SK-N-SH treated with all-trans-retinoic acid at 6 μM for 48 hours (cell line): ENCODE measurements around the gene BMP8A.

Experiments used
- ATAC-seq: fragments of 200-7000 bp; cut with Tn5 transposase; 3 replicates; pipeline ENCODE4 v1.9.1; 2020; ENCODE audit warnings: mild to moderate bottlenecking, moderate library complexity
- ARNTL ChIP-seq: fragments of 450-650 bp; formaldehyde crosslinking; IDR thresholded peaks from 2 replicates; pipeline ENCODE4 v1.5.0; 2020; ENCODE audit warnings: low read depth, mild to moderate bottlenecking, moderate library complexity, borderline replicate concordance
- BACH2 ChIP-seq: fragments of 250-450 bp; sonication (Bioruptor Pico); IDR thresholded peaks from 2 replicates; pipeline ENCODE4 v1.9.0; 2021; ENCODE audit warnings: mild to moderate bottlenecking, borderline replicate concordance
- CSDC2 ChIP-seq: fragments of 250-450 bp; sonication (Bioruptor Pico); IDR thresholded peaks from 2 replicates; pipeline ENCODE4 v1.5.0; 2020; ENCODE audit warnings: mild to moderate bottlenecking, moderate library complexity
- ESRRG ChIP-seq: fragments of 250-450 bp; sonication (Bioruptor Pico); IDR thresholded peaks from 2 replicates; pipeline ENCODE4 v1.6.1; 2021; ENCODE audit warnings: mild to moderate bottlenecking
- GLIS3 ChIP-seq: fragments of 250-450 bp; sonication (Bioruptor Pico); IDR thresholded peaks from 2 replicates; pipeline ENCODE4 v1.5.0; 2020; ENCODE audit warnings: mild to moderate bottlenecking, moderate library complexity
- ISL1 ChIP-seq: fragments of 250-450 bp; sonication (Bioruptor Pico); IDR thresholded peaks from 2 replicates; pipeline ENCODE4 v2.1.2; 2022; ENCODE audit warnings: mild to moderate bottlenecking, moderate library complexity
- PPARA ChIP-seq: fragments of 250-450 bp; sonication (Bioruptor Pico); IDR thresholded peaks from 2 replicates; pipeline ENCODE4 v1.5.0; 2020; ENCODE audit warnings: mild to moderate bottlenecking, borderline replicate concordance
- RARB ChIP-seq: fragments of 250-450 bp; sonication (Bioruptor Pico); IDR thresholded peaks from 2 replicates; pipeline ENCODE4 v1.8.0; 2021; ENCODE audit warnings: mild to moderate bottlenecking, moderate library complexity
- SNAI2 ChIP-seq: fragments of 250-450 bp; sonication (Bioruptor Pico); IDR thresholded peaks from 2 replicates; pipeline ENCODE4 v1.5.0; 2020; ENCODE audit warnings: mild to moderate bottlenecking, moderate library complexity
- TCF4 ChIP-seq: fragments of 250-450 bp; sonication (Bioruptor Pico); IDR thresholded peaks from 2 replicates; pipeline ENCODE4 v1.8.0; 2021; ENCODE audit warnings: mild to moderate bottlenecking, moderate library complexity, borderline replicate concordance
- TOX ChIP-seq: fragments of 250-450 bp; sonication (Bioruptor Pico); IDR thresholded peaks from 2 replicates; pipeline ENCODE4 v1.8.0; 2021; ENCODE audit warnings: mild to moderate bottlenecking, moderate library complexity, borderline replicate concordance
- ZC3H10 ChIP-seq: fragments of 250-450 bp; sonication (Bioruptor Pico); IDR thresholded peaks from 2 replicates; pipeline ENCODE4 v1.5.1; 2021; ENCODE audit warnings: mild to moderate bottlenecking, moderate library complexity
- ZFP3 ChIP-seq: fragments of 250-450 bp; sonication (Bioruptor Pico); IDR thresholded peaks from 2 replicates; pipeline ENCODE4 v1.5.0; 2020; ENCODE audit warnings: mild to moderate bottlenecking, moderate library complexity
- ZFP30 ChIP-seq: fragments of 450-650 bp; formaldehyde crosslinking; IDR thresholded peaks from 2 replicates; pipeline ENCODE4 v1.5.0; 2022; ENCODE audit warnings: mild to moderate bottlenecking, moderate library complexity
- ZNF565 ChIP-seq: fragments of 450-650 bp; formaldehyde crosslinking; conservative IDR thresholded peaks from 2 replicates; pipeline ENCODE4 v1.5.0; 2020; ENCODE audit warnings: low read depth, mild to moderate bottlenecking, moderate library complexity
- ZNF70 ChIP-seq: fragments of 450-650 bp; formaldehyde crosslinking; IDR thresholded peaks from 2 replicates; pipeline ENCODE4 v1.5.0; 2020; ENCODE audit warnings: mild to moderate bottlenecking, moderate library complexity
- ZNF8 ChIP-seq: fragments of 450-650 bp; formaldehyde crosslinking; IDR thresholded peaks from 2 replicates; pipeline ENCODE4 v1.5.0; 2020; ENCODE audit warnings: mild to moderate bottlenecking, moderate library complexity
- TF ChIP-seq, protein P1 (sequence below): fragments of 250-450 bp; sonication (Bioruptor Pico); IDR thresholded peaks from 2 replicates; pipeline ENCODE4 v1.5.1; 2021; ENCODE audit warnings: mild to moderate bottlenecking, moderate library complexity
- TF ChIP-seq, protein P2 (sequence below): fragments of 250-450 bp; sonication (Bioruptor Pico); IDR thresholded peaks from 2 replicates; pipeline ENCODE4 v1.5.1; 2020; ENCODE audit warnings: low read depth, mild to moderate bottlenecking, moderate library complexity
- TF ChIP-seq, protein P3 (sequence below): fragments of 250-450 bp; sonication (Bioruptor Pico); IDR thresholded peaks from 2 replicates; pipeline ENCODE4 v1.5.0; 2020; ENCODE audit warnings: mild to moderate bottlenecking, moderate library complexity
- TF ChIP-seq, protein P4 (sequence below): fragments of 250-450 bp; sonication (Bioruptor Pico); IDR thresholded peaks from 2 replicates; pipeline ENCODE4 v1.8.0; 2020; ENCODE audit warnings: mild to moderate bottlenecking, moderate library complexity, borderline replicate concordance

Gene BMP8A

DNA sequence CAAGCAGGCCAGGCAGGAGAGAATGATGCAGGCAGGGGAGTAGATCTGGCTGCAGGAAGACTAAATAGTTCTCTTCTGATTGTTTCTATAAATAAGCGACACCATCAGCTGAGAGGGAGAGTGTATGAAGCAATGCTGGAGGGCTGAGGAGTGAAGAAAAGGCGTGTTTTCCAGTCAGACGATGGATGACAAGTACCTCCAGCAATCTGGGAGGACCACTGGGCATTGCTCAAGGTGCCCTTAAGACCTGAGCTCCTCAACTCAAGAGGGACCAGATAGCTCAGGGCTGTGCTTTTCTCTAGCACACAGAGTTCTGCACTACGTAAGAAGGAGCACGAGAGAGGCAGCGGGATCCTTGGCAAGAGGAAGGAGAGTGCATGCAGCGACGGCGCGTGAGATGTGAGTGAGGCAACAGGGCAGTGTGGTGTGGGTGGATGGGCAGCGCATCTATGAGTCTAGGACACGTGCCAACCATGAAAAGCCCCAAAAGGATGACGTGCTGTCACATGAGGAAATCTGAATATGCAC is 49.1 kb downstream of the BMP8A start:
- TF ChIP-seq BACH2 (CRISPR knock-in tag) (no peak), ZFP30 (no peak), ZFP3 (CRISPR knock-in tag) (no peak), PPARA (CRISPR knock-in tag) (no peak), ESRRG (CRISPR knock-in tag) (no peak), RARB (CRISPR knock-in tag) (no peak), ZNF8 (CRISPR knock-in tag) (no peak)
- TF ChIP-seq, protein P1, sequence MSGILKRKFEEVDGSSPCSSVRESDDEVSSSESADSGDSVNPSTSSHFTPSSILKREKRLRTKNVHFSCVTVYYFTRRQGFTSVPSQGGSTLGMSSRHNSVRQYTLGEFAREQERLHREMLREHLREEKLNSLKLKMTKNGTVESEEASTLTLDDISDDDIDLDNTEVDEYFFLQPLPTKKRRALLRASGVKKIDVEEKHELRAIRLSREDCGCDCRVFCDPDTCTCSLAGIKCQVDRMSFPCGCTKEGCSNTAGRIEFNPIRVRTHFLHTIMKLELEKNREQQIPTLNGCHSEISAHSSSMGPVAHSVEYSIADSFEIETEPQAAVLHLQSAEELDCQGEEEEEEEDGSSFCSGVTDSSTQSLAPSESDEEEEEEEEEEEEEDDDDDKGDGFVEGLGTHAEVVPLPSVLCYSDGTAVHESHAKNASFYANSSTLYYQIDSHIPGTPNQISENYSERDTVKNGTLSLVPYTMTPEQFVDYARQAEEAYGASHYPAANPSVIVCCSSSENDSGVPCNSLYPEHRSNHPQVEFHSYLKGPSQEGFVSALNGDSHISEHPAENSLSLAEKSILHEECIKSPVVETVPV: no peak
- TF ChIP-seq, protein P2, sequence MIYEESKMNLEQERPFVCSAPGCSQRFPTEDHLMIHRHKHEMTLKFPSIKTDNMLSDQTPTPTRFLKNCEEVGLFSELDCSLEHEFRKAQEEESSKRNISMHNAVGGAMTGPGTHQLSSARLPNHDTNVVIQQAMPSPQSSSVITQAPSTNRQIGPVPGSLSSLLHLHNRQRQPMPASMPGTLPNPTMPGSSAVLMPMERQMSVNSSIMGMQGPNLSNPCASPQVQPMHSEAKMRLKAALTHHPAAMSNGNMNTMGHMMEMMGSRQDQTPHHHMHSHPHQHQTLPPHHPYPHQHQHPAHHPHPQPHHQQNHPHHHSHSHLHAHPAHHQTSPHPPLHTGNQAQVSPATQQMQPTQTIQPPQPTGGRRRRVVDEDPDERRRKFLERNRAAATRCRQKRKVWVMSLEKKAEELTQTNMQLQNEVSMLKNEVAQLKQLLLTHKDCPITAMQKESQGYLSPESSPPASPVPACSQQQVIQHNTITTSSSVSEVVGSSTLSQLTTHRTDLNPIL (CRISPR knock-in tag): no peak
- ATAC-seq: no peak

DNA sequence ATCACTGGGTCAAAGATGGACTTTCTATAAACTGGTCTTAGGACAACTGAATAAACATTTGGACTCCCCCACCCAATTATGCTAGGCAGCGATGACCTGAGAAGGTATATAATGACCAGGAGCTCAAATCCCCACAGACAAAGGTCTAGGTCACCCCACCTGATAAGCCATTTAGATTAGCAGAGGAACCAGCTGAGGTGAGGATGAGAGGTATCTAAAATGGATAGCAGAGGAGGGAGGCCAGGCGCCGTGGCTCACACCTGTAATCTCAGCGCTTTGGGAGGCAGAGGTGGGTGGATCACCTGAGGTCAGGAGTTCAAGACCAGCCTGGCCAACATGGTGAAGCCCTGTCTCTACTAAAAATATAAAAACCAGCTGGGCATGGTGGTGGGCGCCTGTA is 51.5 kb downstream of the BMP8A start:
- TF ChIP-seq ZNF565 (CRISPR knock-in tag): no peak
- no peak for TF ChIP-seq ZFP3 (CRISPR knock-in tag)
- TF ChIP-seq ZC3H10 (CRISPR knock-in tag): no peak
- TF ChIP-seq, protein P3, sequence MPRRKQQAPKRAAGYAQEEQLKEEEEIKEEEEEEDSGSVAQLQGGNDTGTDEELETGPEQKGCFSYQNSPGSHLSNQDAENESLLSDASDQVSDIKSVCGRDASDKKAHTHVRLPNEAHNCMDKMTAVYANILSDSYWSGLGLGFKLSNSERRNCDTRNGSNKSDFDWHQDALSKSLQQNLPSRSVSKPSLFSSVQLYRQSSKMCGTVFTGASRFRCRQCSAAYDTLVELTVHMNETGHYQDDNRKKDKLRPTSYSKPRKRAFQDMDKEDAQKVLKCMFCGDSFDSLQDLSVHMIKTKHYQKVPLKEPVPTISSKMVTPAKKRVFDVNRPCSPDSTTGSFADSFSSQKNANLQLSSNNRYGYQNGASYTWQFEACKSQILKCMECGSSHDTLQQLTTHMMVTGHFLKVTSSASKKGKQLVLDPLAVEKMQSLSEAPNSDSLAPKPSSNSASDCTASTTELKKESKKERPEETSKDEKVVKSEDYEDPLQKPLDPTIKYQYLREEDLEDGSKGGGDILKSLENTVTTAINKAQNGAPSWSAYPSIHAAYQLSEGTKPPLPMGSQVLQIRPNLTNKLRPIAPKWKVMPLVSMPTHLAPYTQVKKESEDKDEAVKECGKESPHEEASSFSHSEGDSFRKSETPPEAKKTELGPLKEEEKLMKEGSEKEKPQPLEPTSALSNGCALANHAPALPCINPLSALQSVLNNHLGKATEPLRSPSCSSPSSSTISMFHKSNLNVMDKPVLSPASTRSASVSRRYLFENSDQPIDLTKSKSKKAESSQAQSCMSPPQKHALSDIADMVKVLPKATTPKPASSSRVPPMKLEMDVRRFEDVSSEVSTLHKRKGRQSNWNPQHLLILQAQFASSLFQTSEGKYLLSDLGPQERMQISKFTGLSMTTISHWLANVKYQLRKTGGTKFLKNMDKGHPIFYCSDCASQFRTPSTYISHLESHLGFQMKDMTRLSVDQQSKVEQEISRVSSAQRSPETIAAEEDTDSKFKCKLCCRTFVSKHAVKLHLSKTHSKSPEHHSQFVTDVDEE: no peak
- TF ChIP-seq, protein P4, sequence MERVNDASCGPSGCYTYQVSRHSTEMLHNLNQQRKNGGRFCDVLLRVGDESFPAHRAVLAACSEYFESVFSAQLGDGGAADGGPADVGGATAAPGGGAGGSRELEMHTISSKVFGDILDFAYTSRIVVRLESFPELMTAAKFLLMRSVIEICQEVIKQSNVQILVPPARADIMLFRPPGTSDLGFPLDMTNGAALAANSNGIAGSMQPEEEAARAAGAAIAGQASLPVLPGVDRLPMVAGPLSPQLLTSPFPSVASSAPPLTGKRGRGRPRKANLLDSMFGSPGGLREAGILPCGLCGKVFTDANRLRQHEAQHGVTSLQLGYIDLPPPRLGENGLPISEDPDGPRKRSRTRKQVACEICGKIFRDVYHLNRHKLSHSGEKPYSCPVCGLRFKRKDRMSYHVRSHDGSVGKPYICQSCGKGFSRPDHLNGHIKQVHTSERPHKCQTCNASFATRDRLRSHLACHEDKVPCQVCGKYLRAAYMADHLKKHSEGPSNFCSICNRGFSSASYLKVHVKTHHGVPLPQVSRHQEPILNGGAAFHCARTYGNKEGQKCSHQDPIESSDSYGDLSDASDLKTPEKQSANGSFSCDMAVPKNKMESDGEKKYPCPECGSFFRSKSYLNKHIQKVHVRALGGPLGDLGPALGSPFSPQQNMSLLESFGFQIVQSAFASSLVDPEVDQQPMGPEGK: no peak
- TF ChIP-seq RARB (CRISPR knock-in tag): no peak
- no peak for TF ChIP-seq SNAI2 (CRISPR knock-in tag)
- TF ChIP-seq ZNF70 (CRISPR knock-in tag): no peak
- no peak for TF ChIP-seq CSDC2 (CRISPR knock-in tag)
- no peak for TF ChIP-seq PPARA (CRISPR knock-in tag)
- TF ChIP-seq, all 23 proteins: peak for 0
- ATAC-seq: no peak

DNA sequence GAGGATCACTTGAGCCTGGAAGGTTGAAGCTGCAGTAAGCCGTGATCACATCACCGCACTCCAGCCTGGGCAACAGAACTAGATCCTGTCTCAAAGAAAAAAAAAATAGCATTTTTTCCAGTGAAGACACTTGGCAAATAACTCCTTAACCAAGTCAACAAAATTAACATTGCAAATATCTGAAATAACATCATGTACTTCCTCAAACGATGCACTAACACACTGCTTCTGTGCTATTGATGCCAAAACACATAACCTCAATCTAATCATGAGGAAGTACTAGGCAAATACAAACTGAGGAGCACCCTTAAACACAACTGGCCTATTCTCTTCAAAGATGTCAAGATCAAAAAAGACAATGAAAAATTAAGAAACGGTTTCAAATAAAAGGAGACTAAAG is 52.9 kb downstream of the BMP8A start:
- TF ChIP-seq, protein P4: no peak
- TF ChIP-seq ZNF565 (CRISPR knock-in tag): no peak
- TF ChIP-seq ISL1 (CRISPR knock-in tag): no peak
- no peak for TF ChIP-seq ZFP30
- no peak for TF ChIP-seq TCF4
- TF ChIP-seq TOX (CRISPR knock-in tag): no peak
- TF ChIP-seq ZC3H10 (CRISPR knock-in tag): no peak
- no peak for TF ChIP-seq ESRRG (CRISPR knock-in tag)
- TF ChIP-seq, protein P1: no peak
- no peak for TF ChIP-seq ARNTL (CRISPR knock-in tag)
- TF ChIP-seq, protein P2 (CRISPR knock-in tag): no peak
- no peak for TF ChIP-seq GLIS3 (CRISPR knock-in tag)
- TF ChIP-seq CSDC2 (CRISPR knock-in tag): no peak
- no peak for TF ChIP-seq BACH2 (CRISPR knock-in tag)
- TF ChIP-seq, protein P3: no peak
- TF ChIP-seq, all 23 proteins: peak for 0
- no peak for ATAC-seq
